HCT116 (cell line): ENCODE results near the gene MADD.

Experiments
- ATF3 ChIP-seq: IDR thresholded peaks from 2 replicates; pipeline ENCODE4 v1.6.1; 2012
- CTCF ChIP-seq, 3 experiments: fragments of 200-600 bp in 1 of 3; sonication (generic) in 1 of 3; IDR thresholded peaks in 2 of 3; conservative IDR thresholded peaks in 1 of 3; 2 replicates each; pipeline ENCODE4 v1.5.1; 2012 to 2017; ENCODE audit warnings: low read depth in 2 of 3, low read length in 2 of 3, antibody characterized with exemption in 1 of 3, borderline replicate concordance in 1 of 3, control low read depth in 1 of 3, mild to moderate bottlenecking in 1 of 3, mixed read lengths in 1 of 3, mixed run types in 1 of 3, moderate library complexity in 1 of 3; ENCODE audit not compliant: insufficient read depth in 1 of 3
- JUND ChIP-seq: IDR thresholded peaks from 2 replicates; pipeline ENCODE4 v1.6.1; 2012

- TF ChIP-seq JUND (no peak), ATF3 (no peak), CTCF (IDR thresholded peaks at IDR 0.05 in 2 of 3, conservative IDR thresholded peaks at IDR 0.05 in 1 of 3; ENCODE audit: borderline replicate concordance in 1 of 3, insufficient read depth in 1 of 3, low read depth in 2 of 3, low read length in 2 of 3) (no peak)
These were observed 12.8 kb upstream of the MADD start for GRCh38 chr11:47257177-47257516.
